NCI-H187 (cell line): ENCODE results near the gene ZNF740.
A peak's percentile ranks its signal among the peaks of the same experiment; 100 is the strongest.
"Not testable (repeated sequence)": the region's sequence is repeated elsewhere in the genome, so short reads cannot be mapped to it uniquely, and the experiment has no call there.

Experiments
- DNase-seq, 2 experiments: peaks; one replicate each; lab custom pipeline; 2025; lab: John Stamatoyannopoulos, UW

Gene ZNF740

DNA sequence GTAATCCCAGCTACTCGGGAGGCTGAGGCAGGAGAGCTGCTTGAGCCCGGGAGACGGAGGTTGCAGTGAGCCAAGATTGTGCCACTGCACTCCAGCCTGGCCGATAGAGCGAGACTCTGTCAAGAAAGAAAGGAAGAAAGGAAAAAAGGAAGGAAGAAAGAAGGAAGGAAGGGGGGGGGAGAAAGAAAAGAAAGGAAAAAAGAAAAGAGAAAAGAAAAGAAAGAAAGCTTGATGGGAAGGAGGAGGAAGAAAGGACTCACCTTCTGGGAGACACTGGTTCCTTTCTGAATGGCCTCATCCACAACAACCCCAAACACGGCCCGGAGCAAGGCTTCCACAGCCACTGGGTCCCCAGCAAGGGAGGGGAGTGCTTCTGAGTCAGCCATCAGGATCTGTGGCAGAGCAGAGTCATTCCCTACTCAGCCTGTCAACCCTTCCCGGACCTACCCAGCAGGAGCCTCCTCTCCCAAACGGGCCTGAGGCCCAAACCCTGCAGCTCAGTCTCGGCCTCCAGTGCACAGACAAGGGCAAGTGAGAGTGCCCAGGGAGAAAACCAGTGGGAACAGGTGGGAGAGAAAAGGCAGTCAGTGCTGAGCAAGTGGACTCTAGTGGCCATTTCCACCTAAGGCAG, 7.3 kb upstream of the ZNF740 start:
- DNase-seq, result no peak

DNA sequence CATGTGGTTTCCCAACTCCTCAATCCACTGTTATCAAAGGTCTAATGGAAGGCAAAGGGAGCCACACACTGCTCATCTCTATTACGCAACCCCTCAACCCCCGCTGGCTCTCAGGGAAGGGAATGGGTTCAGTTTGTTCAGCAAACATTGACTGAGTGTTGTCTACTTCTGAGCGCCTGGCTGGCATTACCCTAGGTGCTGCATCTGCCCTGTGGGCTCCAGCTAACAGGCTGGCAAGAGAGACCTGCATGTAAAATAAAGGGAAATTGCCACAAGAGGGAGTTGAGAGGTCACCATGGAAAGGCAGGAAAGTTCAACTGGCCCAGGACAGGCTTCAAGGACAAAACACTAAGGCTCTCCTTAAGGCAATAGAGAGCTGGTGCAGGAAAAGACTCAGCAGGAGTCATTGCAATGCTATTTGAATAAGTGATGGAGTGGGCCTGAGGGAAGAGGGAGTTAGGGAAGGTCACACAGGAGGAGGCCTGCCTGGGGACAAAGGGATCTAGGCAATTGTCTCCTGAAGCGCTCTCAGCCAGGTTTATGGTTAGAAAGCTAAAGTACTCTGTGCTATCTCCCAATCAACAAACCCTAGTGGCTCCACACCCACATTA, 5.5 kb upstream of the ZNF740 start:
- peak; percentile 65 to 70 for DNase-seq

DNA sequence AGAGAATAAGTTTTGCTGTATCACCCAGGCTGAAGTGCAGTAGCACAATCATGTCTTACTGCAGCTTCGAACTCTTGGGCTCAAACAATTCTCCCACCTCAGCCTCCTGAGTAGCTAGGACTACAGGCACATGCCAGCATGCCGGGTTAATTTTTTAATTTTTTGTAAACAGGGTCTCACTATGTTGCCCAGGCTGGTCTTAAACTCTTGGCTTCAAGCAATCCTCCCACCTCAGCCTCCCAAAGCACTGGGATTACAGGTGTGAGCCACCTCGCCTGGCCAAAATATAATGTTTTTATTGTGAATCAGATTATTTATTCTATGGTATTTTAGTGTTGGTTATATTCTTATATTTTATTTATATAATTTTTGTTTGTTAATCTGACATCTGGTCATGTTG, 3.8 kb upstream of the ZNF740 start:
- no peak for DNase-seq

DNA sequence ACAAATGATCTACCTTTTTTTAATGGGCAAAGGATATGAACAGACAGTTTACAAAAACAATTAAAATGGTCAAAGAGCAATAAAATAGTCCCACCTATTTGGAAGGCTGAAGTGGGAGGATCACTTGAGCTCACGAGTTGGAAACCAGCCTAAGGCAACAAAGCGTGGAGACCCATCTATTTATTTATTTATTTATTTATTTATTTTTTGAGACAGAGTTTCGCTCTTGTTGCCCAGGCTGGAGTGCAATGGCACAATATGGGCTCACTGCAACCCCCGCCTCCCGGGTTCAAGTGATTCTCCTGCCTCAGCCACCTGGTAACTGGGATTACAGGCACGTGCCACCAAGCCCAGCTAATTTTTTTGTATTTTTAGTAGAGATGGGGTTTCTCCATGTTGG, 3.1 kb upstream of the ZNF740 start:
- not testable (repeated sequence) for DNase-seq

DNA sequence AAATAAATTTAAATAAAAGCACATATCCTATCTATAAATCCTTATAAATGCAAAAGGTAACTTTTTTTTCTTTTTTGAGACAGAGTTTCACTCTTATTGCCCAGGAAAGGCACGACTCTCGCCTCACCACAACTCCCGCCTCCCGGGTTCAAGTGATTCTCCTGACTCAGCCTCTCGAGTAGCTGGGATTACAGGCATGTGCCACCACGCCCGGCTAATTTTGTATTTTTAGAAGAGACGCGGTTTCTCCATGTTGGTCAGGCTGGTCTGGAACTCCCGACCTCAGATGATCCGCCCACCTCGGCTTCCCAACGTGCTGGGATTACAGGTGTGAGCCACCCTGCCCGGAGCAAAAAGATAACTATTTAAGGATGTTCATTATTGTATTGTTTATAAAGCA, 1.7 kb upstream of the ZNF740 start:
- DNase-seq, result not testable (repeated sequence)

DNA sequence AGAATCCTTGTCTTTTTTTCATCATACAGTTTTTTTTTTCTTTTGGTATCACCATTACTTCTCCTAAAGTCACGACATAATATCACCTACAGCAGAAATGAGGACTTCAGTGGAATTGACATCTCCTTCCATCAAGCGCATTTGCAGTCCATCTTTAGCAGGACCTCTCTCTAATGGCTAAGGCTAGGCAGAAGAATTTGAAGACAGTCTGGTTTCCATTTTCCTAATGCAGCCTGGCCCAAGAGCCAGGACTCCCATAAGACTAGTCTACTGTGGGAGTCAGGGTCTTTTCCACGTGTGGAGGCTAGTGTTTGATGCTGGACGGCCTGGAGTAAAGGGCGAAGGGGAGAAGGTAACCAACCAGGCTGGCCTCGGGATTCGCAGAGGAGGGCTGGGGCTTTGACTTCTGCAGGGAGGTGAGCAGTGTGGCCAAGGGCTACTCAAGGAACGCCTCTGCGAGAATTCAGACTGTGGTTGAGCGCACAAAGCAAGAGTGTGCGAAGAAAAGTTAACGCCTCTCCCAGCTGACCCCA, 769 bp upstream of the ZNF740 start:
- peak in 1 of 2 experiments; percentile 60 for DNase-seq

DNA sequence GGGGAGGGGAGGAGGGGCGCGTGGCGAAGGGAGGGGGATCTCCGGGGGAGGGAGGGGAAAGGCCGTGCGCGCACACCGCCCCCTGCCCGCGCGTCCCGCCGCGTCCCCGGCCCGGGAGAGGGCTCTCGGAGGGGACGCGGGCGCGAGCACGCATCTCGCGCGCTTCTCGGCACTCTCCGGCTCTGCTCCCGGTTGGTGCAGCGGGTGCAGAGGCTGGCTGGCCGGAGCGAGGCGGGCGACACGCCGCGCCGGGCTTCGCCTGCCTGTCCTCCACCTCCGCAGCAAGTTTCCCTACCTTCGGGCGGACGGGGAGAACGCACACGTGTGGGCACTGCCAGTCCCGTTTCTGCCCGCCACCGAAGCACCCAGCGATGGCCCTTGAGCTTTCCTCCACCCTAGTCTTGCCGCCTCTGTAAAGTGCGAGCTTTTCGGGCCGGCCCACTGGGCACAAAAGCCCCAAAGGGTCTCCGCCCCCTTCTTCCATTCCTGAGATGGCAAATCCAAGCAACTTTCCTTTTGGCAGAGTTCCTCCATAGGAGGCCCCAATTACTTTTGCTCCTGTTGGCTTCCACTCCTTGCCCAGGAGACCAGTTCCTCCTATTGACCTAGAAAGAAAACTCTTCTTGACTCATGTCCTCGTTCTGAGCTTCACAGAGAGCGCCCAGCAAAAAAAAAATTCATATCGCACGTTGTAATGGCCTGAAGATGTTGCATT, 566 bp downstream of the ZNF740 start:
- peak; percentile 69 to 87 for DNase-seq

DNA sequence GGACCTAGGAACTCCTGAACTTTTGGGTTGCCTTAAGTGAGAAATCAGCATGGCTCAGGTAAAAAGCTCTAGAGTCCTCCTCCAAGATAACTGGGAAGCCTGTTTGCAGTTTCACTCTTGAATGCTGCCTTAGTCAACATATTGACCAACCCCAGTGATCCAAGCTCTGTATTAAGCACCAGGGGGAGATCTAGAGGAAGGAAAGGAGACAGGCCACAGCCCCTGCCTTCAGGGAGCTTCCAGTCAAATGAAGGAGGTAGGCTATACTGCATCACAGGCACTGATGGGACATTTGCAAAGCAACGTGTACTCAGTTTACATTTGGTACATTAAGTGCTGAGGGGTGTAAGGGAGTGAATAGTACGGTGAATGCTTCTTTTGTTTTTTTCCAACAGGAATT, 1.4 kb downstream of the ZNF740 start:
- no peak for DNase-seq

DNA sequence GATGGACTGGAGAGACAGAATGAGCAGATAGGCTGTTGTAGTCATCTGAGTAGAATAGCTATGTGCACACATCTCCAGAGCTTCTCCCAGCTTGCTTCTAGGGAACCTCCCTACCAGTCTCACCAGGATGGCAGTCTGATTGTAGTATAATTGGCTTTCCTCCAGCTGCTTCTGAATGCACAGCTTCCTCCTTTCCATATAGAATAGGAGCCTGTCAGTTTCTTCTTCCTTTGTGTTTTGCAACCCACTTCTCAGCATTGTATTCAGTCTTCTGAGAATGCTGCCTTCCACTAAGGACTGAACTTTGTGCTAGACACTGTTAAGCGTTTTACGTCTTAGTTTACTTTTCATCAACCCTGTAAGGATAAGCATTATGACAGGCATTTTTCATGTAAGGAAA, 2.4 kb downstream of the ZNF740 start:
- DNase-seq, result no peak

DNA sequence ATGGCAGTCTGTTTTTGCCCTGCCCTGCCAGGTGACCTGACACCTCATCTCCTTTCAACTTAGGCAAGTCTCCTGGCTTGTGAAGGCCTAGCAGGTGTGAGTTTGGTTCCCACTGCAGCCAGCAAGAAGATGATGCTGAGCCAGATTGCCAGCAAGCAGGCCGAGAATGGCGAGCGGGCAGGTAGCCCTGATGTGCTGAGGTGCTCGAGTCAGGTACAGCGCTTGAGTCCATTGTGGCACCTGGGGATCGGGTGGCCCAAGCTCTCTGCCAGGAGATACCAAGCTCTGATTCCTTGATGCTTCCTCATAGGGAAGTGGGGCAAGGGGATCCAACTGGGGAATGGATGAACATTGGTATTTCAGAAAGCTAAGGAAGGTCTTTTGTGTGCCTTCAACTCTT, 4.3 kb downstream of the ZNF740 start:
- DNase-seq, result no peak

DNA sequence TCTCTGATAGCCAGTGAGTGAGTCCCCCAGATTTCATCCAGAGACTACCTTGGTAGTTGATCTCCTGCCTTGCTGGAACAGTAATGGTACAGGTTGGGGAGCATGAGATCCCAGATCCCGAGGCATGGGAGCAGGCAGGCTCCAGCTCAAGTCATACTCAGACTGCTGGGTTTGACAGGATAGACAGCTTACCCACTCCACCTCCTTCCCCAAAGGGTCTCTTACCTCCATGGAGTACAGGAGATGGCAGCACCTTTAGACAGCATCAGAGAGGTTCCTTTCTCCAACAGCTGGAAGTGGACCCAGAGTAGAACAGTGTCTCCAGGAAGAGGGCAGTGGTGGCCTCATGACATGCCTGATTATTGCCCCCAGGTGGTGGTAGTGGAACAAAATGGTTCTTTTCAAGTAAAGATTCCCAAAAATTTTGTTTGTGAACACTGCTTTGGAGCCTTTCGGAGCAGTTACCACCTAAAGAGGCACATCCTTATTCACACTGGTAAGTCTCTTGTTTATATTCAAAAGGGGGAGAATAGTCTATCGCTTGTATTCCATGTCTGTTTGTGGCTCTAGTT, 5.1 kb downstream of the ZNF740 start:
- no peak for DNase-seq

DNA sequence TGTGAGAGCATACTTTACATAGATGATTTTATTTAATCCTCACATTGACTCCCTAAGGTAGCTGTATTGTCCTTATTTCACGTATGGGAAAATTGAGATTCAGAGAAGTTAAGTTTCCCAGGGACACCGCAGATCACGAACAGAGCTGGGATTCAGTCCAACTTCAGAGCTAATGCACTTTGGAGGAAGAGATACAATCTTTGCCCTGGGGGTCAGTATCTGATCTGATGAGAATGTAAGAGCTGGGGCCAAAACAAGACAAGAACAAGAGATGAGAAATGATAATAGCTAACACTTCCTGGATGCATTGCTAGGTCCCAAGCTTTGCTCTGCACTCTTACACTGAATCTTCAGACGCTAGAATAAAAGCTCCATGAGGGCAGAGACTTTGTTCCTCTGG, 6.2 kb downstream of the ZNF740 start:
- no peak for DNase-seq

DNA sequence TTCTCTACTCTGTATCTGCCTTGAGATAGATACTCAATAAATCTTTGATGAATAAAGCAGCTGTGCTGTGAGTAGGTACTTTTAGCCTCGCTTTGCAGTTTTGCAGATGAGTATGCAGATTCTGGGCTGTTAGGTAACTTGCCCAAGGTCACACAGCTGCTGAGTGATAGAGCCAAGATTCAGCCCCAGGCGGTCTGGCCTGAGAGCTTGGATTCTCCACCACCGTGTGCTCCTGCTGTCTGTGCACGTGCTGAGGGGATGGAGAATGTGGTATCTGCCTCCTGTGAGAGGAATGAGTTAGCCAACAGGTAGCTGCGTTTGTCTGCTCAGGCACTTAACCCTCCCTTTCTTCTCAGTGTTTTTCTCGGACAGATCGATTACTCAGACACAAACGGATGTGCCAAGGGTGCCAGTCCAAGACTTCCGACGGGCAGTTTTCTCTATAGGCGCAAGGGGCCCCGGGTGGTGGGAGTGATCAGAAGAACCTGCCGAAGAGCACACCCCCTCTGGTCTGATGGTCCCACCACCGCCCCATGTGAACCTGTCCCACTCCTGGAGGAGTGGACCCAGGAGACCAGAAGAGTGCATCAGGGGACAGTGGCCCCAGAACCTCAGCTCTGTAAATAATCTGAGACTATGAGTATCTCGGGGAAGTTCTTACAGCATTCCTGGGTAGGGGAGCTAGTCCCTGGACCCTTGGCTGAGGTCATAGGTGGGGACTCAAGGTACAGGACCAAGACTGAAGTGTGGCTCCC, 6.8 kb downstream of the ZNF740 start:
- no peak for DNase-seq

DNA sequence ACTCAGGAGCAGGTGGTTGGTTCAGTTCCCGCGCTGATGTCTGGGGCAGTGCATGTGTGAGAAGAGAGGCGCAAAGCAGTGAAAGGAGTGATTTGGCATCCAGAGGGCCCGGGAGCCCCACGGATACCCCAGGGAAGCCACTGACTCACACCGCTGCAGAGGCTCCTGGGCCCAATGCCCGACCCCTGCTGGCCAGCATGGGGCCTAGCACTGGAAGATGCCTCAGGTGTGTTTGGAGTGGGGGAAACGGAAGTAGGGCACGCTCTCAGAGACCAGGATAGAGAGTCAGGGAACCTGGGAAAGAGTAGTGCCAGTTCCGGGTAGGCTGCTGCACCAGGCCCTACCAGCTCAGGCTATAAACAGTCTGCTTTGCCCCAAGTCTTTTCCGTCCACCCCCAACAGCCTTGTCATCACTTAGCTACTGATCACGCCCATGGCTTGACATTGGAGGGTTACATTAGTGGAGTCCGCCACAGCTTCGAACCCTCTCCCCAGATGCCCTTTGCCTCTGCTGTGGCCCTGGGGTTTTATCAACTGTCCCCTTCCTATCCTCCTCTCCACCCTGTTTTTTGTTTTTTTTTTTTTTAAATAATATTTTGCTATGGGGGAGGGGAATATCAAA, 9.7 kb downstream of the ZNF740 start:
- peak in 1 of 2 experiments; percentile 24 for DNase-seq

DNA sequence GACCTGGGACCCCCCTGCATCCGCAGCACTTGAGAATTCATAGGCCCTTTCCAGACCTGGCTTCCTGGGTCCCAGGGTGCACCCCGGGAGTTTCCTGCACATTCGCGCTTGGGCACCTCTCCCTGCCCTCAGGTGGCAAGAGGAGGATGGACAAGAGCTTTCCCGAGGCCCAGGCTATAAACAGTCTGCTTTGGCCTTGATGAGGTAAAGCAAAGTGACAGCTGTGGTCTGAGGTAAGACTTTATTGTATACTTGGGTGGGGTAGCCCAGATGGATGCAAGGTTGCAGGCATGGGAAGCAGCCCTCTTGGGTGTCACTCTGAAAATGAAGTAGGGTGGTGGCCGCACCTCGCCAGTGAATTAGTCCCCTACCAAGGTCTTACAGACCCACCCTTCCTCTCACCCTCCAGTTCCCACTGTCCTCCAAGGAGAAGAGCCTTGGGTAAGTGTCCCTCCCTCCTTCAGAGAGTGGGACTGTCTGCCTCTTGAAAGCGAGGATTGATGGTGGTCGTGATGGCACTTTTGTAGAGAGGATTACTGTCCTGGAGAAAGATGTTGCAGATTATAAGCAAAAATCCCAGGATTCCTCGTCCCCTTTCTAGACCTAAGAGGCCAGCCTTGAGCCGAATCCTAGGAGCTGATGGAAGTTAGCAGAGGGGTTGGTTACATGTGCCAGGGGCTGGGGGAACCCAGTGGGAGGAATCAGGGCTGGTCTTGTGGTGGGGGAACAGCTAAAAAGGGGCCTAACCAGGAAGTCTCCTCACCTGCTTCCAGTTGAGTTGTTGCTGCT, 10.8 kb downstream of the ZNF740 start:
- no peak for DNase-seq

DNA sequence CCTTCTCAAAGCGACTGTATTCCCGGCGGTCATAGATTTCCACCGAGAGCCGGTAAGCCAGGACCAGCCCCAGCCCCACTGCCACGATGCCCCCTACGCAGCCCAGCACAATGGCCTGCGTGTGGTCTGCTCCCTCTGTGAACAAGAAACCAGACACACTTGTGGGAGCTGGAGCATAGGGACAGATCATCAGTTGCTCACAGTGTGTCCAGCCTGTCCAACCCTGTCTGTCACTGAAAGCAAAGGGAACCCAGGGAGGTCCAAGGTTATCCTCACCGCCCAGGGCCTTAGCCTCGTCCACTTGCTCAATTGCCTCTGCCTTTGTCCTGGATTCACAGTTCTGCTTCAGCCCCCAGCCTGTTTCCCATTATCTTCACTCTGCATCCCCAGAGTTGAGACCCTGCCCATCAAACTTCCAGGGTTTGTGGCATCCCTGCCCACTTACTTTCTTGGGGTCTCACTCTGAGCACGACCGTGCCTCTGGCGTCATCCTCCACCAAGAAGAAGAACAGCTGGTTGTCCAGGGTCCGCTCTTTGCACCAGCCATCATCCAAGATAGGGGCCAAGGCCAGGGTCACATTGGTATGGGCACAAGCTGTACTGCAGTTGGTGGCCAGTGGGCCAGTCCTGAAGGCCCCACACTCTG, 11.5 kb downstream of the ZNF740 start:
- DNase-seq, result no peak

DNA sequence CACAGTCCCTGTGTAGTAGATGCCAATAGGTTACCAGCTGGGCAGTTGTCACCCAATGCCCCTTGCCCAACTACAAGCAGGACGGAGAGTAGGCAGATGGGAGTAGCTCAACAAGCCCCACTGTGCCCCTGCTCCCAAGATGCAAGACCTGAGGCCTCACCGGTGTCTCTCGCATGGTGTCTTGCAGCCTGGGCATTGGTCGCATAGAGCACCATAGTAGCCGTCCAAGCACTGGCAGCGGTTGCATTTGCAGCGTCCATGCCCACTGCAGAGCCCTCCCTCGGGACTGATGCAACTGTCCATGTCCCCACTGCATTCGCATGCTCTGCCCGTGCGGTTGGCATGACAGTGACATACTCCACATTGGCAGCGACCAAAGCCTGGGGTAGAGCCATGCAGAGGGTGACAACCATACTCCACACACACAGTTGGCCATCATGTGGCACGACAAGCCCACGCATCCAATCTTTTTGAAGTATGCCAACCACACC, 12.1 kb downstream of the ZNF740 start:
- no peak for DNase-seq

DNA sequence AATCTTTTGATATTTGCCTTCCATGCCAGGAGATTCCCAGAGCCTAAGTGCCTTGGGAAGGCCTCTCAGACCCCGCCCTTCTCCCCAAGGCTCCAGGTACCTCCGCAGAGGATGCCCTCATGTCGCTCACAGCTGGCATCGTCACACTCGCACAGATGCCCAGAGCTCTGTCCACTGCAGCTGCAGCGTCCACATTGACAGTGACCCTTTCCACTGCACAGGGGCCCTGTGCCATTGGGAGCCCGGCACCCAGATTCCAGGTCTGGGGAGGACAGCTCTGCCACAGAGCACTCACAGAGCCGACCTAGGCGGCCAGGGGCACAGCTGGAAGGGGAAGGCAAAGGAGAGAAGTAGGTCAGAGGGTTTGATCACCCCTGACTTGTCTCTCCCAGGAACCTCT, 12.5 kb downstream of the ZNF740 start:
- no peak for DNase-seq

DNA sequence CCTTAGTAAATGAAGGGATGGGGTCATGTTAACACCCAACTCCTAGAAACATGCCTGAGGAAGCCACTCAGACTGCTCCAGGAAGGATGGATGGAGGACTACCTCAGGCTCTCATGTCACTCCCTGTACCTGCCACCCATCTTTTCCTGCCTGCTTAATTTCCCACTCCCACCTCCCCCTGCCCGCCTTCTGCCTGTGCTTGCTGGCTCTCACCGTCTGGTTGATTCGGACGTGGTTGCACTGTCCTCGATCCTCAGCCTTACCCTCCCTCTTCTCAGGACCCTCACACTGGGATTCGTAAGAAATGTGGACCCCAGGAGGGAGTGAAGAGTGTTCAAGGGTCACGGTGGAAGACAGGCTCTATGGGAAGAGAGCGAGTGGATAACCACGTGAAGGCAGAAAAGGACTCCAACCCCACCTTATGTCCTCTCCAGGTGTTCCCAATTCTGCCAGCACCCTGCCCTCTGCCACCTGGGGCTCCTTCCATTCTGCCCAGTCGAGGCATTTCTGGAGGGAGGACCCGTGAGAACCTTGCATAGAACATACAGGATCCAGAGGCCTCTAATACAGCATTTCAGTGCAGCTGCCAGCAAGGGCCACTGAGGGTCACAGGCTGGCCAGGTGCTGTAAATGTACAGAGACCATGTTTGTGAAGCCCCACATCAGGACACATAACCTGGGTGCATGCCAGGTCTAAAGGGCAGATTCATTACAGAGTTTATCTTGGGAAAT, 13.6 kb downstream of the ZNF740 start:
- no peak for DNase-seq
